ENCODE measurements around the gene CYB5RL. TPM values are rescaled to one million over a fixed set of nuclear protein-coding genes. Genes with fewer than 3 reads are reported as not detected.
"Not testable (repeated sequence)": the region's sequence is repeated elsewhere in the genome, so short reads cannot be mapped to it uniquely, and the experiment has no call there.

Gene CYB5RL
- total RNA-seq, 4 donors from 2014 or later = 1.9 to 5.1 (median 3.6) TPM

GRCh38 chr1:54171016-54171415 is 28.8 kb downstream of the CYB5RL start:
- in situ Hi-C loops (cut with MboI; ENCODE audit: low pct_ligation_motif_present in 1 of 4, low pct_unique_long_range_greater_than_20kb in 1 of 4, low sequenced_read_pairs in 3 of 4) = no loop called here
- WGBS, 2 donors (ENCODE audit: low coverage in 1 of 2) = 83 to 87% methylated on average over 1 to 8 of the region's 8 CpGs

GRCh38 chr1:54169068-54169467 is 30.8 kb downstream of the CYB5RL start:
- TF ChIP-seq EP300 (IDR thresholded peaks at IDR 0.05; ENCODE audit: low read depth) = no peak
- TF ChIP-seq CTCF (IDR thresholded peaks at IDR 0.05) = no peak
- TF ChIP-seq POLR2AphosphoS5 (IDR thresholded peaks at IDR 0.05) = no peak
- no peak for TF ChIP-seq POLR2A (IDR thresholded peaks at IDR 0.05)
- no peaks in the 10 kb centered on the region for H3K36me3 ChIP-seq
- no peaks in the 10 kb centered on the region for H3K27me3 ChIP-seq
- 73 to 81% methylated on average over 3 of the region's 3 CpGs for whole genome bisulfite sequencing, 2 donors (ENCODE audit: low coverage in 1 of 2)
- intact Hi-C loops (cut with DNase I; ENCODE audit: low total_unique reads) = no loop called here
- no peak for DNase-seq
- H3K4me1 ChIP-seq = peaks cover 0 to 1% (median 0%) of the 10 kb centered on the region in 4 donors
- in situ Hi-C loops (cut with MboI; ENCODE audit: low pct_ligation_motif_present in 1 of 4, low pct_unique_long_range_greater_than_20kb in 1 of 4, low sequenced_read_pairs in 3 of 4) = no loop called here
- no peak overlapping the region for H3K4me3 ChIP-seq
- no peaks in the 10 kb centered on the region for H3K9me3 ChIP-seq
- no peak overlapping the region for H3K27ac ChIP-seq

More at GRCh38 chr1:54171016-54171415, 28.8 kb downstream of the CYB5RL start:
- H3K27me3 ChIP-seq = no peaks in the 10 kb centered on the region
- no peak overlapping the region for H3K27ac ChIP-seq
- H3K4me1 ChIP-seq = no peaks in the 10 kb centered on the region
- H3K4me3 ChIP-seq = no peak overlapping the region
- no peak for TF ChIP-seq EP300 (IDR thresholded peaks at IDR 0.05; ENCODE audit: low read depth)
- TF ChIP-seq CTCF (IDR thresholded peaks at IDR 0.05) = no peak
- no peak for TF ChIP-seq POLR2AphosphoS5 (IDR thresholded peaks at IDR 0.05)
- H3K36me3 ChIP-seq = no peaks in the 10 kb centered on the region
- intact Hi-C loops (cut with DNase I; ENCODE audit: low total_unique reads) = no loop called here
- DNase-seq = no peak
- H3K9me3 ChIP-seq = no peaks in the 10 kb centered on the region

- no peak overlapping the region for H3K4me3 ChIP-seq
- in situ Hi-C loops (cut with MboI; ENCODE audit: low pct_ligation_motif_present in 1 of 4, low pct_unique_long_range_greater_than_20kb in 1 of 4, low sequenced_read_pairs in 3 of 4) (no loop called here), intact Hi-C loops (cut with DNase I; ENCODE audit: low total_unique reads) (no loop called here)
- H3K9me3 ChIP-seq = no peaks in the 10 kb centered on the region
- 95% methylated on average over 7 of the region's 8 CpGs; no CpG with 5 or more reads in 1 of the 2 donors for WGBS, 2 donors (ENCODE audit: low coverage in 1 of 2)
- no peaks in the 10 kb centered on the region for H3K27me3 ChIP-seq
- peaks cover 0 to 8% (median 4%) of the 10 kb centered on the region in 4 donors for H3K4me1 ChIP-seq
- TF ChIP-seq POLR2AphosphoS5 (IDR thresholded peaks at IDR 0.05) (no peak), EP300 (IDR thresholded peaks at IDR 0.05; ENCODE audit: low read depth) (no peak), POLR2A (IDR thresholded peaks at IDR 0.05) (no peak), CTCF (IDR thresholded peaks at IDR 0.05) (no peak)
- no peak overlapping the region for H3K27ac ChIP-seq
- DNase-seq = no peak
- no peaks in the 10 kb centered on the region for H3K36me3 ChIP-seq
Measured at GRCh38 chr1:54168206-54168965, 31.4 kb downstream of the CYB5RL start.

- intact Hi-C loops (cut with DNase I; ENCODE audit: low total_unique reads) (no loop called here), in situ Hi-C loops (cut with MboI; ENCODE audit: low pct_ligation_motif_present in 1 of 4, low pct_unique_long_range_greater_than_20kb in 1 of 4, low sequenced_read_pairs in 3 of 4) (no loop called here)
- 89 to 100% methylated on average over 1 to 9 of the region's 9 CpGs for WGBS, 2 donors (ENCODE audit: low coverage in 1 of 2)
- TF ChIP-seq POLR2AphosphoS5 (IDR thresholded peaks at IDR 0.05) = no peak
- no peak for TF ChIP-seq CTCF (IDR thresholded peaks at IDR 0.05)
- no peak for TF ChIP-seq POLR2A (IDR thresholded peaks at IDR 0.05)
- TF ChIP-seq EP300 (IDR thresholded peaks at IDR 0.05; ENCODE audit: low read depth) = no peak
- H3K36me3 ChIP-seq = no peaks in the 10 kb centered on the region
- peaks cover 0 to 14% (median 9%) of the 10 kb centered on the region in 4 donors for H3K4me1 ChIP-seq
- DNase-seq = no peak
- H3K27me3 ChIP-seq = no peaks in the 10 kb centered on the region
- H3K27ac ChIP-seq = no peak overlapping the region
- no peak overlapping the region for H3K4me3 ChIP-seq
- H3K9me3 ChIP-seq = no peaks in the 10 kb centered on the region
Measured at GRCh38 chr1:54167422-54168139, 32.2 kb downstream of the CYB5RL start.

- in situ Hi-C loops (cut with MboI; ENCODE audit: low pct_ligation_motif_present in 1 of 4, low pct_unique_long_range_greater_than_20kb in 1 of 4, low sequenced_read_pairs in 3 of 4); H3K4me3 ChIP-seq; DNase-seq; H3K9me3 ChIP-seq; H3K36me3 ChIP-seq; intact Hi-C loops (cut with DNase I; ENCODE audit: low total_unique reads); H3K27ac ChIP-seq; H3K27me3 ChIP-seq: not testable (repeated sequence)
- WGBS, 2 donors (ENCODE audit: low coverage in 1 of 2) = 93 to 99% methylated on average over 8 of the region's 8 CpGs
- H3K4me1 ChIP-seq = peaks cover 0 to 14% (median 9%) of the 10 kb centered on the region in 4 donors
Measured at GRCh38 chr1:54166357-54166756, 33.5 kb downstream of the CYB5RL start.

Data from transverse colon (tissue), 4 donors.